HL-60 (cell line): Measurements from ENCODE around the gene OR2C1.

Source experiments
- GABPA ChIP-seq: IDR thresholded peaks from 2 replicates; pipeline ENCODE4 v1.6.1; 2012; ENCODE audit warnings: low read depth
- POLR2AphosphoS5 ChIP-seq: IDR thresholded peaks from 2 replicates; pipeline ENCODE4 v1.6.1; 2012; ENCODE audit warnings: low read depth
- REST ChIP-seq: IDR thresholded peaks from 2 replicates; pipeline ENCODE4 v1.6.1; 2012; ENCODE audit warnings: low read depth; ENCODE audit not compliant: insufficient replicate concordance
- TF ChIP-seq, protein P1 (sequence below): IDR thresholded peaks from one replicate; pipeline ENCODE4 v1.5.1; 2011; ENCODE audit warnings: low read length, control low read depth, inconsistent platforms; ENCODE audit not compliant: insufficient read depth

DNA sequence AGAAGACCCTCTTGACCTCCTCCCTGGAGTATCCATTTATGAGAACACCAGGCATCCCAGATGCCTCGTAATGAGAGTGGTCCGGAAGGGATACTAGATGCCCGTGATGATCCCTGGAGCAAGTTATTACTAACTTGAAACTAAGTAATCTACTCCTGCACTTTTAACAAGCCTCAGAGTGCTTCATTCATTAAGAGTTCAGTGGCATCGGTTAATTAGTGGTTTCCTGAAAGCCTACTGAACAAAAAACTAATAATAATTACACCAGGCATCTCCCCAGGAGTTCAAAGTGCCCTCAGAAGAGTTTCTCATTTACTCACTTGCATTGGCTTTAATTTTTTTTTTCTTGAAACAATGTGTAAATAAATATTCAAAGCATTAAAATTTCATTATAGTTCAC lies 28.2 kb upstream of the OR2C1 start:
- TF ChIP-seq, protein P1, sequence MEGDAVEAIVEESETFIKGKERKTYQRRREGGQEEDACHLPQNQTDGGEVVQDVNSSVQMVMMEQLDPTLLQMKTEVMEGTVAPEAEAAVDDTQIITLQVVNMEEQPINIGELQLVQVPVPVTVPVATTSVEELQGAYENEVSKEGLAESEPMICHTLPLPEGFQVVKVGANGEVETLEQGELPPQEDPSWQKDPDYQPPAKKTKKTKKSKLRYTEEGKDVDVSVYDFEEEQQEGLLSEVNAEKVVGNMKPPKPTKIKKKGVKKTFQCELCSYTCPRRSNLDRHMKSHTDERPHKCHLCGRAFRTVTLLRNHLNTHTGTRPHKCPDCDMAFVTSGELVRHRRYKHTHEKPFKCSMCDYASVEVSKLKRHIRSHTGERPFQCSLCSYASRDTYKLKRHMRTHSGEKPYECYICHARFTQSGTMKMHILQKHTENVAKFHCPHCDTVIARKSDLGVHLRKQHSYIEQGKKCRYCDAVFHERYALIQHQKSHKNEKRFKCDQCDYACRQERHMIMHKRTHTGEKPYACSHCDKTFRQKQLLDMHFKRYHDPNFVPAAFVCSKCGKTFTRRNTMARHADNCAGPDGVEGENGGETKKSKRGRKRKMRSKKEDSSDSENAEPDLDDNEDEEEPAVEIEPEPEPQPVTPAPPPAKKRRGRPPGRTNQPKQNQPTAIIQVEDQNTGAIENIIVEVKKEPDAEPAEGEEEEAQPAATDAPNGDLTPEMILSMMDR = no peak
- TF ChIP-seq POLR2AphosphoS5 (no peak), REST (no peak), GABPA (no peak)
